K562 (cell line): ENCODE data around the gene SIDT2. TPM values are rescaled to one million over a fixed set of nuclear protein-coding genes. Genes with fewer than 3 reads are reported as not detected.

ENCODE experiments used
- ARID1B ChIP-seq: fragments of 450-650 bp; IDR thresholded peaks from 2 replicates; pipeline ENCODE4 v1.6.1; 2016; ENCODE audit warnings: antibody characterized with exemption, mild to moderate bottlenecking, inconsistent platforms
- BRCA1 ChIP-seq, 2 experiments: fragments of 450-650 bp in 1 of 2; sonication (generic) in 1 of 2; formaldehyde crosslinking in 1 of 2; IDR thresholded peaks; 2 replicates each; pipeline versions ENCODE4 v1.5.0 to v1.6.1; 2017 to 2020; ENCODE audit warnings: mild to moderate bottlenecking in 1 of 2, missing genetic modification reagents in 1 of 2
- CCNT2 ChIP-seq: IDR thresholded peaks from 2 replicates; pipeline ENCODE4 v1.6.1; 2011; ENCODE audit warnings: borderline replicate concordance, low read depth, mild to moderate bottlenecking, moderate library complexity, mixed read lengths, low read length; ENCODE audit not compliant: insufficient read length; ENCODE audit errors: extremely low read depth
- CHD4 ChIP-seq: fragments of 200-600 bp; sonication (generic); IDR thresholded peaks from 3 replicates; pipeline ENCODE4 v1.6.1; 2012; ENCODE audit warnings: low read depth, mild to moderate bottlenecking, mixed read lengths, low read length, inconsistent platforms; ENCODE audit not compliant: insufficient read depth, insufficient replicate concordance, poor library complexity, severe bottlenecking
- EGR1 ChIP-seq: fragments of 450-650 bp; conservative IDR thresholded peaks from 2 replicates; pipeline ENCODE4 v1.6.1; 2017; ENCODE audit warnings: mild to moderate bottlenecking
- HMG20A ChIP-seq: fragments of 450-650 bp; formaldehyde crosslinking; conservative IDR thresholded peaks from 2 replicates; pipeline ENCODE4 v1.4.0; 2020; ENCODE audit warnings: mild to moderate bottlenecking, mixed read lengths
- LARP7 ChIP-seq: fragments of 450-650 bp; IDR thresholded peaks from 2 replicates; pipeline ENCODE4 v1.6.1; 2016
- MEIS2 ChIP-seq: fragments of 450-650 bp; IDR thresholded peaks from 2 replicates; pipeline ENCODE4 v1.6.1; 2014; ENCODE audit warnings: mild to moderate bottlenecking; ENCODE audit not compliant: partially characterized antibody
- MIER1 ChIP-seq: fragments of 450-650 bp; IDR thresholded peaks from 2 replicates; pipeline ENCODE4 v1.6.1; 2016; ENCODE audit warnings: antibody characterized with exemption, mild to moderate bottlenecking, low read depth
- NRF1 ChIP-seq, 2 experiments: fragments of 450-650 bp; IDR thresholded peaks in 1 of 2; conservative IDR thresholded peaks in 1 of 2; 2 replicates each; pipeline ENCODE4 v1.6.1; 2014; ENCODE audit warnings: mild to moderate bottlenecking in 2 of 2
- SIRT6 ChIP-seq: IDR thresholded peaks from one replicate; pipeline ENCODE4 v1.6.1; 2012; ENCODE audit warnings: low read depth, mild to moderate bottlenecking, control low read depth, inconsistent platforms, low read length, moderate library complexity
- ZKSCAN8 ChIP-seq: fragments of 200-800 bp; sonication (Bioruptor generic); IDR thresholded peaks from 2 replicates; pipeline ENCODE4 v1.6.1; 2016; ENCODE audit warnings: missing genetic modification characterization, missing compliant biosample characterization
- ZNF143 ChIP-seq: sonication (generic); formaldehyde crosslinking; IDR thresholded peaks from 2 replicates; pipeline ENCODE4 v1.9.0; 2022; ENCODE audit warnings: mild to moderate bottlenecking, missing genetic modification reagents
- ZNF561 ChIP-seq: fragments of 450-650 bp; formaldehyde crosslinking; conservative IDR thresholded peaks from 2 replicates; pipeline ENCODE4 v1.4.0; 2020; ENCODE audit warnings: mild to moderate bottlenecking, moderate library complexity
- ZNF79 ChIP-seq: fragments of 250-450 bp; sonication (Bioruptor Pico); IDR thresholded peaks from 2 replicates; pipeline ENCODE4 v1.4.0; 2020; ENCODE audit warnings: low read depth, mild to moderate bottlenecking, moderate library complexity
- polyA plus RNA-seq, 8 experiments: library from polyadenylated mRNA; depleted of rRNA in 4 of 8; stranded (reverse) in 5 of 8; unstranded in 3 of 8; fragments of >200 nt; fragmentation: Nextera tagmentation in 2 of 8; fragmentation: Illumina TruSeq in 1 of 8; extraction: Ambion mirVana in 2 of 8; extraction: Trizol in 1 of 8; gene quantifications; 2 replicates each; pipeline versions ENCODE4 v1.2.1 to v1.2.3, GENCODE V29; 2011 to 2014; ENCODE audit warnings: inconsistent platforms in 1 of 8, missing spikeins in 1 of 8
- total RNA-seq, 7 experiments: library from RNA; depleted of rRNA in 6 of 7; stranded (reverse); fragments of >200 nt in 6 of 7; fragmentation: Illumina TruSeq in 2 of 7; extraction: Trizol in 2 of 7; gene quantifications; 2 replicates each; pipeline versions ENCODE4 v1.2.1 to v1.2.3, GENCODE V29; 2011 to 2021; ENCODE audit warnings: low replicate concordance in 1 of 7
- TF ChIP-seq, protein P1 (sequence below), 2 experiments: fragments of 450-650 bp; IDR thresholded peaks; 2 replicates each; pipeline ENCODE4 v1.6.1; 2016; ENCODE audit warnings: mild to moderate bottlenecking in 2 of 2, borderline replicate concordance in 1 of 2, low read depth in 1 of 2, moderate library complexity in 1 of 2
- TF ChIP-seq, protein P2 (sequence below): fragments of 250-450 bp; sonication (Bioruptor Pico); IDR thresholded peaks from 2 replicates; pipeline ENCODE4 v1.6.1; 2021; ENCODE audit warnings: mild to moderate bottlenecking
- TF ChIP-seq, protein P3 (sequence below): fragments of 250-450 bp; sonication (Bioruptor Pico); IDR thresholded peaks from 2 replicates; pipeline ENCODE4 v1.8.0; 2021; ENCODE audit warnings: borderline replicate concordance, mild to moderate bottlenecking, moderate library complexity; ENCODE audit not compliant: poor library complexity, severe bottlenecking

SIDT2 gene
- total and polyA plus RNA-seq, 9 of the 15 experiments (the other 6 are each of a cell fraction or from before 2014, with no cell fraction given): 2.4 to 20.2 (median 6.5) TPM

DNA sequence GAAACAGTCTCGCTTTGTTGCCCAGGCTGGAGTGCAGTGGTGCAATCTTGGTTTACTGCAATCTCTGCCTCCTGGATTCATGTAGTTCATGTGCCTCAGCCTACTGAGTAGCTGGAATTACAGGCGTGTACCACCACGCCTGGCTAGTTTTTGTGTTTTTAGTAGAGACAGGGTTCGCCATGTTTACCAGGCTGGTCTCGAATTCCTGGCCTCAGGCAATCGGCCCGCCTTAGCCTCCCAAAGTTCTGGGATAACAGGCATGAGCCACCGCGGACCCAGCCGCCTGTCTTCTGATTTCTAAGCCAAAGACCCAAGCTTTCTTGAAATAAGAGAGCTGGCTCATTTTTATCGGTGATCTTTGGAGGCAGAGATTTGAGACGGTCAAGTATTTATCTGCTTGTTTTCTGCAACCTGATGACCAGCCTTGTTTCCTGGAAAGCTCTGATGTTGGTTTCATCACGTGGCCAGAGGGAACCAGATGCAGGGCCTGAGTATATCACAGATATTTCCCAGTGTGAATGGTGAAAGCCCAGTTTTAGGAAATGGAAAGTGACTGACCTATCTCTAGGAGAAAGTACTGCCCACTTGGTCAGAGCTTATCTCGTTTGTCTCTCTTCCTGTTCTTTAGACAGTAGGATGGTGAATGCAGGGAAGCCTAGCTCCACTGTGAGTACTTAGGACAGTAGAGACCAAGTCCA is 5.7 kb upstream of the SIDT2 start (continued):
- TF ChIP-seq, protein P1, sequence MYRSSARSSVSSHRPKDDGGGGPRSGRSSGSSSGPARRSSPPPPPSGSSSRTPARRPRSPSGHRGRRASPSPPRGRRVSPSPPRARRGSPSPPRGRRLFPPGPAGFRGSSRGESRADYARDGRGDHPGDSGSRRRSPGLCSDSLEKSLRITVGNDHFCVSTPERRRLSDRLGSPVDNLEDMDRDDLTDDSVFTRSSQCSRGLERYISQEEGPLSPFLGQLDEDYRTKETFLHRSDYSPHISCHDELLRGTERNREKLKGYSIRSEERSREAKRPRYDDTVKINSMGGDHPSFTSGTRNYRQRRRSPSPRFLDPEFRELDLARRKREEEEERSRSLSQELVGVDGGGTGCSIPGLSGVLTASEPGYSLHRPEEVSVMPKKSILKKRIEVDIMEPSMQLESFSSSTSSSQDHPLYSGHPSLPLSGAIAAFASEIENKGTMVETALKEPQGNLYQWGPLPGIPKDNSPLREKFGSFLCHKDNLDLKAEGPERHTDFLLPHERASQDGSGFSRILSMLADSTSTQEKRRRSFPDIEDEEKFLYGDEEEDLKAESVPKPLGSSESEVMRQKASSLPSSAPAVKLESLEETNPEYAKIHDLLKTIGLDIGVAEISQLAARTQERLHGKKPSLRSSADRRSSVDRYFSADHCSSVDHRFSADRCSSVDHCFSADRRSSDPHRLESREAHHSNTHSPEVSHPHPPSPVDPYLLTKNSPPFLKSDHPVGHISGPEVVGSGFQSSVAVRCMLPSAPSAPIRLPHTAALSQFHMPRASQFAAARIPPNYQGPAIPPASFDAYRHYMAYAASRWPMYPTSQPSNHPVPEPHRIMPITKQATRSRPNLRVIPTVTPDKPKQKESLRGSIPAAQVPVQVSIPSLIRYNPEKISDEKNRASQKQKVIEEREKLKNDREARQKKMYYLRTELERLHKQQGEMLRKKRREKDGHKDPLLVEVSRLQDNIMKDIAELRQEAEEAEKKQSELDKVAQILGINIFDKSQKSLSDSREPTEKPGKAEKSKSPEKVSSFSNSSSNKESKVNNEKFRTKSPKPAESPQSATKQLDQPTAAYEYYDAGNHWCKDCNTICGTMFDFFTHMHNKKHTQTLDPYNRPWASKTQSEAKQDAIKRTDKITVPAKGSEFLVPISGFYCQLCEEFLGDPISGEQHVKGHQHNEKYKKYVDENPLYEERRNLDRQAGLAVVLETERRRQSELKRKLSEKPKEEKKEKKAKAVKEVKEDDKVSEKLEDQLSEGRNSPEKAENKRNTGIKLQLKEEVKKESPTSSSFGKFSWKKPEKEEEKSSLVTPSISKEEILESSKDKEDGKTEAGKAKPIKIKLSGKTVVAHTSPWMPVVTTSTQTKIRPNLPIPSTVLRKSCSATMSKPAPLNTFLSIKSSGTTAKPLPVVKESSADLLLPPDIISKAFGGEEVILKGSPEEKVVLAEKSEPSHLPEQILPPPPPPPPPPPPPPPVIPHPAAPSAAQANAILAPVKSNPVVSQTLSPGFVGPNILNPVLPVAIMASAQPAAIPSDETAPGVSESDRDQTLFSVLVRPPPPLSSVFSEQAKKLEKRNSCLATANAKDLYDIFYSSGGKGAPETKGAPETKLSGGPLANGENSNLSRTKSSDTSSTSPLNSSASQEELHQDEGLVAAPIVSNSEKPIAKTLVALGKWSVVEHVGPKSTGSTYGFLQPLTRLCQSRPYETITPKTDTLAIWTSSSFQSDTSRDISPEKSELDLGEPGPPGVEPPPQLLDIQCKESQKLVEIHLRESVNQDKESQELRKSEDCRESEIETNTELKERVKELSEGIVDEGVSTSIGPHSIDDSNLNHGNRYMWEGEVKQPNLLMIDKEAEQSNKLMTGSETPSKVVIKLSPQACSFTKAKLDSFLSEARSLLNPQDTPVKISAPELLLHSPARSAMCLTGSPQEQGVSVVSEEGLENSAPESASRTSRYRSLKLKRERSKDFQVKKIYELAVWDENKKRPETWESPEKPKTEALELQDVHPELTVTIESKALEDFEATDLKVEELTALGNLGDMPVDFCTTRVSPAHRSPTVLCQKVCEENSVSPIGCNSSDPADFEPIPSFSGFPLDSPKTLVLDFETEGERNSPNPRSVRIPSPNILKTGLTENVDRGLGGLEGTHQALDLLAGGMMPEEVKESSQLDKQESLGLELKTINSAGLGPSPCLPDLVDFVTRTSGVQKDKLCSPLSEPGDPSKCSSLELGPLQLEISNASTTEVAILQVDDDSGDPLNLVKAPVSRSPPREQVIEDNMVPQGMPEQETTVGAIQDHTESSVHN (IDR thresholded peaks at IDR 0.05; ENCODE audit: borderline replicate concordance in 1 of 2, low read depth in 1 of 2): peak in 1 of 2 experiments; percentile 70; a peak in 1 of 4 replicates
- TF ChIP-seq ZKSCAN8 (0 out of 2 replicates have a peak, but pooled peaks have one; percentile 53), ZNF143 (CRISPR knock-in tag) (no peak), MEIS2 (peak; percentile 36), CCNT2 (peak; percentile 15), ZNF79 (no peak), MIER1 (no peak), SIRT6 (no peak), EGR1 (0 out of 2 replicates have a peak, but pooled peaks have one; percentile 20), LARP7 (no peak), ZNF561 (CRISPR knock-in tag) (no peak), BRCA1 (IDR thresholded peaks at IDR 0.05) (no peak), BRCA1 (CRISPR knock-in tag; IDR thresholded peaks at IDR 0.05) (no peak), ARID1B (peak; percentile 71), NRF1 (conservative IDR thresholded peaks at IDR 0.05 in 1 of 2, IDR thresholded peaks at IDR 0.05 in 1 of 2) (0 out of 4 replicates have a peak, but pooled peaks of 1 of the 2 experiments have one; percentile 11), CHD4 (no peak), HMG20A (CRISPR knock-in tag) (no peak)
- TF ChIP-seq, protein P2, sequence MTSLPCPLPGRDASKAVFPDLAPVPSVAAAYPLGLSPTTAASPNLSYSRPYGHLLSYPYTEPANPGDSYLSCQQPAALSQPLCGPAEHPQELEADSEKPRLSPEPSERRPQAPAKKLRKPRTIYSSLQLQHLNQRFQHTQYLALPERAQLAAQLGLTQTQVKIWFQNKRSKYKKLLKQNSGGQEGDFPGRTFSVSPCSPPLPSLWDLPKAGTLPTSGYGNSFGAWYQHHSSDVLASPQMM (CRISPR knock-in tag): no peak
- TF ChIP-seq, protein P3, sequence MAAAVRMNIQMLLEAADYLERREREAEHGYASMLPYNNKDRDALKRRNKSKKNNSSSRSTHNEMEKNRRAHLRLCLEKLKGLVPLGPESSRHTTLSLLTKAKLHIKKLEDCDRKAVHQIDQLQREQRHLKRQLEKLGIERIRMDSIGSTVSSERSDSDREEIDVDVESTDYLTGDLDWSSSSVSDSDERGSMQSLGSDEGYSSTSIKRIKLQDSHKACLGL (CRISPR knock-in tag): no peak
